ENCODE results near the gene POLN.

- TF ChIP-seq, protein P1, sequence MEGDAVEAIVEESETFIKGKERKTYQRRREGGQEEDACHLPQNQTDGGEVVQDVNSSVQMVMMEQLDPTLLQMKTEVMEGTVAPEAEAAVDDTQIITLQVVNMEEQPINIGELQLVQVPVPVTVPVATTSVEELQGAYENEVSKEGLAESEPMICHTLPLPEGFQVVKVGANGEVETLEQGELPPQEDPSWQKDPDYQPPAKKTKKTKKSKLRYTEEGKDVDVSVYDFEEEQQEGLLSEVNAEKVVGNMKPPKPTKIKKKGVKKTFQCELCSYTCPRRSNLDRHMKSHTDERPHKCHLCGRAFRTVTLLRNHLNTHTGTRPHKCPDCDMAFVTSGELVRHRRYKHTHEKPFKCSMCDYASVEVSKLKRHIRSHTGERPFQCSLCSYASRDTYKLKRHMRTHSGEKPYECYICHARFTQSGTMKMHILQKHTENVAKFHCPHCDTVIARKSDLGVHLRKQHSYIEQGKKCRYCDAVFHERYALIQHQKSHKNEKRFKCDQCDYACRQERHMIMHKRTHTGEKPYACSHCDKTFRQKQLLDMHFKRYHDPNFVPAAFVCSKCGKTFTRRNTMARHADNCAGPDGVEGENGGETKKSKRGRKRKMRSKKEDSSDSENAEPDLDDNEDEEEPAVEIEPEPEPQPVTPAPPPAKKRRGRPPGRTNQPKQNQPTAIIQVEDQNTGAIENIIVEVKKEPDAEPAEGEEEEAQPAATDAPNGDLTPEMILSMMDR (IDR thresholded peaks at IDR 0.05): no peak
- TF ChIP-seq POLR2AphosphoS5 (IDR thresholded peaks at IDR 0.05) (no peak), EP300 (IDR thresholded peaks at IDR 0.05) (no peak), POLR2A (IDR thresholded peaks at IDR 0.05) (no peak)
Observed at GRCh38 chr4:2087170-2087569, 154.8 kb downstream of the POLN start.

Data from stomach (tissue), 4 donors.